Ishikawa (cell line): ENCODE measurements around the gene SLC16A14.

ENCODE experiments used
- CEBPB ChIP-seq: IDR thresholded peaks from 2 replicates; pipeline ENCODE4 v1.6.1; 2012
- CREB1 ChIP-seq: IDR thresholded peaks from 2 replicates; pipeline ENCODE4 v1.6.1; 2012; ENCODE audit warnings: low read depth
- EGR1 ChIP-seq: IDR thresholded peaks from 2 replicates; pipeline ENCODE4 v1.6.1; 2012
- EP300 ChIP-seq: IDR thresholded peaks from 2 replicates; pipeline ENCODE4 v1.6.1; 2012; ENCODE audit warnings: borderline replicate concordance
- FOXM1 ChIP-seq: IDR thresholded peaks from 2 replicates; pipeline ENCODE4 v1.6.1; 2012; ENCODE audit warnings: low read depth, borderline replicate concordance
- NFIC ChIP-seq: IDR thresholded peaks from 2 replicates; pipeline ENCODE4 v1.6.1; 2012
- RAD21 ChIP-seq: IDR thresholded peaks from 2 replicates; pipeline ENCODE4 v1.6.1; 2012; ENCODE audit warnings: low read depth
- TAF1 ChIP-seq: IDR thresholded peaks from 2 replicates; pipeline ENCODE4 v1.6.1; 2012; ENCODE audit warnings: low read depth, mild to moderate bottlenecking
- TCF12 ChIP-seq: IDR thresholded peaks from 2 replicates; pipeline ENCODE4 v1.6.1; 2012; ENCODE audit warnings: low read depth
- TEAD4 ChIP-seq: IDR thresholded peaks from 2 replicates; pipeline ENCODE4 v1.6.1; 2012
- YY1 ChIP-seq: IDR thresholded peaks from 2 replicates; pipeline ENCODE4 v1.6.1; 2012; ENCODE audit warnings: low read depth
- ZBTB7A ChIP-seq: IDR thresholded peaks from 2 replicates; pipeline ENCODE4 v1.6.1; 2012; ENCODE audit warnings: low read depth
- TF ChIP-seq, protein P1 (sequence below): IDR thresholded peaks from 2 replicates; pipeline ENCODE4 v1.6.1; 2012
- TF ChIP-seq, protein P2 (sequence below): IDR thresholded peaks from 2 replicates; pipeline ENCODE4 v1.6.1; 2012; ENCODE audit warnings: low read depth, mild to moderate bottlenecking
- TF ChIP-seq, protein P3 (sequence below): IDR thresholded peaks from 2 replicates; pipeline ENCODE4 v1.6.1; 2012

The SLC16A14 gene

GRCh38 chr2:230050136-230050535 lies 18.6 kb downstream of the SLC16A14 start:
- TF ChIP-seq YY1 (no peak), RAD21 (no peak), EGR1 (no peak), TAF1 (no peak), CREB1 (no peak)

DNA sequence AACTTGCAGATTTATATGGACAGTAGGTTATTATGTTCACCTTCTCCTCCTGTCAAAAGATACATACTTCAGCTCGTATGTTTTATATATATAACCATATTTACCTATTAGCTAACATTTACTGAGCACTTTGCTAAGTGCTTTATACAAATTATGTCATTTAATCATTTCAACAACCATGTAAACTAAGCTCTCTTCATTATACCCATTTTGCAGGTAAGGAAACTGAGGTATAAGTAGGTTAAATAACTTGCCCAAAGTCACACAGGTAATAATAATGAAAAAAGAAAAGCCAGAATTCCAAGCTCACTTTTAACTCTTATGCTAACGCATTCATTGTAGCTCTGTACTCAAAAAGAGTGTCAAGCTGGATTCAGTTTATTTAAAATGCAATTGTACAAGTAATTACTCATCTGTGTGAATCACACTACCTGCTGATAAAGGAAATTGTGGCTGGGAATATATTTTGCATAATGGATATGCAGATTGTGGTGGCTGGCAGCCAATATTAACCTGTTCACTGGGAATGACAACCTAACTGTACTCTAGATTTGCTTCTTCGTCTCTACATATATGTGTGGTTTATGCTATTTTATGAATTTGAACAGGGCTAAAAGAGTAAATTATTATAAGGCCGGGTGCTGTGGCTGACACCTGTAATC lies 20.6 kb downstream of the SLC16A14 start:
- TF ChIP-seq NFIC (no peak), TEAD4 (no peak), CREB1 (no peak), TCF12 (no peak), RAD21 (no peak), FOXM1 (no peak), YY1 (no peak), ZBTB7A (no peak)

DNA sequence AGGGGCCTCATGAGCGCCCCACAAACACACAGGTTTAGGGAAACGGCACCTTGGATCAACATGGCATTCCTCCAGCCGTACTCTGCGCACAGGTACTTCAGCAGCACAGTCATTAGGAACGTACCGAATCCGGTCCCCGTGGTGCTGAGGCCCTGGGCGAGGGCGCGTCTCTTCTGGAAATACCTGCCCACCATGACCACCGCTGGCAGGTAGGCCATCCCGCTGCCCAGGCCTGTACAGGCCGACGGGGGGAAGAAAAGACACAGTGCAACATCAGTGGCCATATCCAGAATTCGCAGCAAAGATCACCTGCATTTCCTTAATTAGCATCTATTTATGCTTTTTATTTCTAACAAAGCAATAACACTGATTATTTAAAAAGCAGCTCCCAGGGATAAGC lies 22.2 kb downstream of the SLC16A14 start:
- TF ChIP-seq EGR1 (no peak), ZBTB7A (no peak), FOXM1 (no peak), TCF12 (no peak), CEBPB (no peak), TEAD4 (no peak), EP300 (no peak), YY1 (no peak), CREB1 (no peak), TAF1 (no peak)
- TF ChIP-seq, protein P1, sequence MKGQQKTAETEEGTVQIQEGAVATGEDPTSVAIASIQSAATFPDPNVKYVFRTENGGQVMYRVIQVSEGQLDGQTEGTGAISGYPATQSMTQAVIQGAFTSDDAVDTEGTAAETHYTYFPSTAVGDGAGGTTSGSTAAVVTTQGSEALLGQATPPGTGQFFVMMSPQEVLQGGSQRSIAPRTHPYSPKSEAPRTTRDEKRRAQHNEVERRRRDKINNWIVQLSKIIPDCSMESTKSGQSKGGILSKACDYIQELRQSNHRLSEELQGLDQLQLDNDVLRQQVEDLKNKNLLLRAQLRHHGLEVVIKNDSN: no peak

DNA sequence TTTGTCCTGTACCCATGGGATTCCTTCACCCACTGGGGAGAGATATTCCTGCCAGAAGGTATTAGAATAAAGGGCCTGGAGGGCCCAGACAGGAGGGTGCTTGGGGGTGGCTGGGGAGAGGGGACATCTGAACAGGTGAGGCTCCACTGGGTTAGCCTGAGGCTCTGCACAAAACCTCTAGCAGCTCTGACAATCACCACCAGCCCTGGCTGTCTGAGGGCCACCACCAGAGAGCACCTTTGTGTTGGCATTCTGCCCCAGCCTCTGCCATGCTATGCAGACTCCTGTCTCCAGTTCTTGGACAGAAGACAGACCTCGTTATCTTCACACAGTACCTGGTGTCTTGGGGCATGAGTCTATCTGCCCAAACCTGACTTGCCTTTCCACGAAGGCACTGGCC lies 25.3 kb downstream of the SLC16A14 start:
- no peak for TF ChIP-seq EGR1
- no peak for TF ChIP-seq TAF1
- TF ChIP-seq NFIC: no peak
- TF ChIP-seq, protein P2, sequence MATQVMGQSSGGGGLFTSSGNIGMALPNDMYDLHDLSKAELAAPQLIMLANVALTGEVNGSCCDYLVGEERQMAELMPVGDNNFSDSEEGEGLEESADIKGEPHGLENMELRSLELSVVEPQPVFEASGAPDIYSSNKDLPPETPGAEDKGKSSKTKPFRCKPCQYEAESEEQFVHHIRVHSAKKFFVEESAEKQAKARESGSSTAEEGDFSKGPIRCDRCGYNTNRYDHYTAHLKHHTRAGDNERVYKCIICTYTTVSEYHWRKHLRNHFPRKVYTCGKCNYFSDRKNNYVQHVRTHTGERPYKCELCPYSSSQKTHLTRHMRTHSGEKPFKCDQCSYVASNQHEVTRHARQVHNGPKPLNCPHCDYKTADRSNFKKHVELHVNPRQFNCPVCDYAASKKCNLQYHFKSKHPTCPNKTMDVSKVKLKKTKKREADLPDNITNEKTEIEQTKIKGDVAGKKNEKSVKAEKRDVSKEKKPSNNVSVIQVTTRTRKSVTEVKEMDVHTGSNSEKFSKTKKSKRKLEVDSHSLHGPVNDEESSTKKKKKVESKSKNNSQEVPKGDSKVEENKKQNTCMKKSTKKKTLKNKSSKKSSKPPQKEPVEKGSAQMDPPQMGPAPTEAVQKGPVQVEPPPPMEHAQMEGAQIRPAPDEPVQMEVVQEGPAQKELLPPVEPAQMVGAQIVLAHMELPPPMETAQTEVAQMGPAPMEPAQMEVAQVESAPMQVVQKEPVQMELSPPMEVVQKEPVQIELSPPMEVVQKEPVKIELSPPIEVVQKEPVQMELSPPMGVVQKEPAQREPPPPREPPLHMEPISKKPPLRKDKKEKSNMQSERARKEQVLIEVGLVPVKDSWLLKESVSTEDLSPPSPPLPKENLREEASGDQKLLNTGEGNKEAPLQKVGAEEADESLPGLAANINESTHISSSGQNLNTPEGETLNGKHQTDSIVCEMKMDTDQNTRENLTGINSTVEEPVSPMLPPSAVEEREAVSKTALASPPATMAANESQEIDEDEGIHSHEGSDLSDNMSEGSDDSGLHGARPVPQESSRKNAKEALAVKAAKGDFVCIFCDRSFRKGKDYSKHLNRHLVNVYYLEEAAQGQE: no peak
- no peak for TF ChIP-seq ZBTB7A
- TF ChIP-seq TEAD4: no peak
- no peak for TF ChIP-seq TCF12
- TF ChIP-seq FOXM1: no peak
- TF ChIP-seq, protein P1: no peak
- TF ChIP-seq EP300: no peak
- no peak for TF ChIP-seq CREB1
- TF ChIP-seq YY1: no peak
- TF ChIP-seq RAD21: no peak

GRCh38 chr2:230043025-230043424 lies 25.7 kb downstream of the SLC16A14 start:
- TF ChIP-seq NFIC (no peak), FOXM1 (no peak), EGR1 (no peak), EP300 (no peak), ZBTB7A (no peak)
- TF ChIP-seq, protein P1: no peak
- TF ChIP-seq, protein P3, sequence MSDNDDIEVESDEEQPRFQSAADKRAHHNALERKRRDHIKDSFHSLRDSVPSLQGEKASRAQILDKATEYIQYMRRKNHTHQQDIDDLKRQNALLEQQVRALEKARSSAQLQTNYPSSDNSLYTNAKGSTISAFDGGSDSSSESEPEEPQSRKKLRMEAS: no peak
- TF ChIP-seq, protein P2: no peak

DNA sequence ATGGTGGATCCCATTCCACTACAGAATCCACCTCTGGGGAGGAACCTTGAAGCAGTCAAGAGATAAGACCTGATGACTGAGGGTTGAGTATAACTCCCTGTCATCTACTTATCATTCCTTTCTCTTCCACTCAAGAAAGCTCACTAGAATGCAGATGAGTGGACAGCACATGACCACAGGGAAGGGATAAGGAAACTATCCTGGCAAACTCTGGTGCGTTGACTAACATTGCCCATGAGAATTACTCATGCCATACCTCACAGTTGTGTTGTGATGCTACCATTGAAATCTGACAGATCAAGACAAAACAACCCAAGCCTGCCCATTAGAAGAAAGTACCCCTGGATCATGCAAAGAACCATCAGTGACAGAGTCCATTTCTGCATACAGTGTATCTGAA lies 26.5 kb downstream of the SLC16A14 start:
- TF ChIP-seq RAD21: no peak
- TF ChIP-seq NFIC: no peak
- TF ChIP-seq CREB1: no peak
- TF ChIP-seq EP300: no peak
- no peak for TF ChIP-seq TEAD4
- no peak for TF ChIP-seq FOXM1
- no peak for TF ChIP-seq TAF1
- no peak for TF ChIP-seq EGR1
- TF ChIP-seq, protein P2: no peak
- TF ChIP-seq TCF12: no peak
- TF ChIP-seq CEBPB: no peak
- no peak for TF ChIP-seq ZBTB7A
- TF ChIP-seq YY1: no peak
